DOHH2 (cell line): ENCODE measurements around the gene NUP62.

Source experiments
- CTCF ChIP-seq: fragments of 200-600 bp; sonication (generic); IDR thresholded peaks from one replicate; pipeline ENCODE4 v1.5.1; 2014; ENCODE audit warnings: antibody characterized with exemption, mild to moderate bottlenecking, low read depth, low read length; ENCODE audit not compliant: poor library complexity, severe bottlenecking
- EZH2phosphoT487 ChIP-seq: fragments of 200-600 bp; sonication (generic); IDR thresholded peaks from 2 replicates; pipeline ENCODE4 v1.6.1; 2017; ENCODE audit warnings: borderline replicate concordance, mild to moderate bottlenecking, antibody characterized with exemption, low read length, moderate library complexity, mixed read lengths

GRCh38 chr19:49920624-49921363 is 8.5 kb downstream of the NUP62 start:
- TF ChIP-seq CTCF (no peak), EZH2phosphoT487 (no peak)
